Activated CD4-positive, alpha-beta T cell treated with anti-CD3 and anti-CD28 coated beads, Interleukin-2, amount 50 U/mL, for 1 hour (primary cell): Measurements from ENCODE around the gene B3GNT9.
A peak's percentile ranks its signal among the peaks of the same experiment; 100 is the strongest.

Source experiments
- DNase-seq: peaks from one replicate; pipeline ENCODE4 v3.0.0-alpha.2; 2020

B3GNT9 gene

GRCh38 chr16:67109407-67110135 lies 41.2 kb downstream of the B3GNT9 start, which contains the start of gene PHAF1:
TSS of gene PHAF1 (plus strand) at chr16:67109941. CDS start at chr16:67110176, 235 bp downstream.
- peak; percentile 95 for DNase-seq

- no peak for DNase-seq
Observed at GRCh38 chr16:67108931-67109406, 41.8 kb downstream of the B3GNT9 start.

- no peak for DNase-seq
Observed at GRCh38 chr16:67108489-67108888, 42.3 kb downstream of the B3GNT9 start.

- DNase-seq, result no peak
Observed at GRCh38 chr16:67105881-67106280, 44.9 kb downstream of the B3GNT9 start.

DNA sequence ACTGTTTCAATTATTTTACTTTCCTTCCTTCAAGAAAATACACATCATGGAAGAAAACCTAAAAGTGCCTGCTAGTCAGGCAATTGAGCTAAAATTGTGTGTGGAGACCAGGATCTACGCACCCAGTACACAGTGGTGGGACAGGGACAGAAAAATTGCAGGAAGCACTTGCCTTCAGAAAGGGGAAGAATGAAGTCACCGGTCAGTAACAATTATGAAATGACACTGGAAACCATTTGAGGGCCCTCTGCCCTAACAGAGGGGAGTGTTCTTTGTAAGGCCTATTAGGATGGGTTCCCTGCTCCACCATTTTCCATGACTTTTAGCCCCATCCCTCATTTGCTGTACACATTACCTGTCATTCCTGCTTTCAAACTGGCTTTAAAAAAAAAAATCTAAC lies 45.6 kb downstream of the B3GNT9 start:
- DNase-seq, result no peak

GRCh38 chr16:67104845-67105244 lies 46.0 kb downstream of the B3GNT9 start:
- no peak for DNase-seq

DNA sequence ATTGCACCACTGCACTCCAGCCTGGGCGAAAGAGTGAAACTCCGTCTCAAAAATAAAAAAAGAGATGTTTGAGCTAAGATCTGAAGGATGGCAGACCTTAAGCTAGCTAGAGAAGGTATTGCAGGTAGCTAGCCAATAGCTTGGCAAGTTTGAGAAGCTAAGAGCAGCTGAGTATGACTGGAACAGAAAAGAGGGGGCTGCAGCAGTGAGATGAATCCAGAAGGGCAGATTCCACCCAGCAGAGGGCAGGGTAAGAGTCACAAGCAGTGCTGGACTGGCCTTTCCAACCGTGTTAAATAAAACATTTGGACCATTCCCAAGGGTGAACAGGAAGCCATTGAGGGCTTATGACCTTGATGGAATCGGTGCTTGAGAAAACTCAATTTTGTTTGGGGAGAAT lies 46.7 kb downstream of the B3GNT9 start:
- DNase-seq, result no peak

- no peak for DNase-seq
Observed at GRCh38 chr16:67101311-67102082, 49.3 kb downstream of the B3GNT9 start.

GRCh38 chr16:67100569-67101310 lies 50.1 kb downstream of the B3GNT9 start:
- DNase-seq, result no peak

DNA sequence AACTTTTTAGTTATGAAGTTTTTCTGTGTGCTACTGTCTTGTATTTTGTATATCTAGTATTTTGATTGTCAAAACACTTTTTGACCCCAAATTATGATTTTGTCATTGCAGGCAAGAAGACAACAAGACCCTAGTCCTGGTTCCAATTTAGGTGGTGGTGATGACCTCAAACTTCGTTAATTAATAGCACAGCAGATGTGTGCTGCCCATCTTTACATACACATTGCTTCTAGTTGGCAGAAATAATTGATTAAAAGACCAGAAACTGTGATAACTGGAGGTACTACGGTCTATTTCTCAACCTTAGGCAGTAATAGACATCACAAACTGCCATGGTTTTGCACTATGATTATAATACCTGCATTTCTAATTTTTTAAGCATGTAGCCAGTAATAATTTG lies 52.2 kb downstream of the B3GNT9 start:
- no peak for DNase-seq
